Measurements from ENCODE around the gene CEMIP2. TPM values are rescaled to one million over a fixed set of nuclear protein-coding genes. Genes with fewer than 3 reads are reported as not detected.

Gene CEMIP2
- total and polyA plus RNA-seq, 10 of the 15 experiments (the other 5 are each of a cell fraction or from before 2014, with no cell fraction given), result 0.50 to 19.2 (median 1.2) TPM

- peak; percentile 40; the same call in 1 of the 2 replicates for TF ChIP-seq RELB (IDR thresholded peaks at IDR 0.05; ENCODE audit: low read depth)
- TF ChIP-seq RBBP5 (conservative IDR thresholded peaks at IDR 0.05), result no peak
- no peak for TF ChIP-seq BACH1 (IDR thresholded peaks at IDR 0.05; ENCODE audit: borderline replicate concordance)
- no peak for TF ChIP-seq LARP7 (IDR thresholded peaks at IDR 0.05)
- TF ChIP-seq NFYB (IDR thresholded peaks at IDR 0.05; ENCODE audit: insufficient read depth, low read depth, low read length), result no peak
- no peak for TF ChIP-seq CREB1 (IDR thresholded peaks at IDR 0.05; ENCODE audit: low read depth)
- no peak for TF ChIP-seq ZNF622 (IDR thresholded peaks at IDR 0.05)
- no peak for TF ChIP-seq RAD51 (IDR thresholded peaks at IDR 0.05)
- TF ChIP-seq ZNF217 (IDR thresholded peaks at IDR 0.05), result 0 out of 2 replicates have a peak, but pooled peaks have one; percentile 58
- TF ChIP-seq MEF2A (IDR thresholded peaks at IDR 0.05; ENCODE audit: insufficient read depth, low read depth, low read length), result peak; percentile 70
- TF ChIP-seq, protein P1, sequence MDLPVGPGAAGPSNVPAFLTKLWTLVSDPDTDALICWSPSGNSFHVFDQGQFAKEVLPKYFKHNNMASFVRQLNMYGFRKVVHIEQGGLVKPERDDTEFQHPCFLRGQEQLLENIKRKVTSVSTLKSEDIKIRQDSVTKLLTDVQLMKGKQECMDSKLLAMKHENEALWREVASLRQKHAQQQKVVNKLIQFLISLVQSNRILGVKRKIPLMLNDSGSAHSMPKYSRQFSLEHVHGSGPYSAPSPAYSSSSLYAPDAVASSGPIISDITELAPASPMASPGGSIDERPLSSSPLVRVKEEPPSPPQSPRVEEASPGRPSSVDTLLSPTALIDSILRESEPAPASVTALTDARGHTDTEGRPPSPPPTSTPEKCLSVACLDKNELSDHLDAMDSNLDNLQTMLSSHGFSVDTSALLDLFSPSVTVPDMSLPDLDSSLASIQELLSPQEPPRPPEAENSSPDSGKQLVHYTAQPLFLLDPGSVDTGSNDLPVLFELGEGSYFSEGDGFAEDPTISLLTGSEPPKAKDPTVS (IDR thresholded peaks at IDR 0.05; ENCODE audit: low read depth, low read length), result no peak
- TF ChIP-seq RB1 (IDR thresholded peaks at IDR 0.05; ENCODE audit: borderline replicate concordance), result no peak
- no peak for TF ChIP-seq CBX3 (IDR thresholded peaks at IDR 0.05; ENCODE audit: borderline replicate concordance, low read depth)
- TF ChIP-seq, protein P2, sequence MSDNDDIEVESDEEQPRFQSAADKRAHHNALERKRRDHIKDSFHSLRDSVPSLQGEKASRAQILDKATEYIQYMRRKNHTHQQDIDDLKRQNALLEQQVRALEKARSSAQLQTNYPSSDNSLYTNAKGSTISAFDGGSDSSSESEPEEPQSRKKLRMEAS (IDR thresholded peaks at IDR 0.05; ENCODE audit: low read depth, low read length), result no peak
- TF ChIP-seq IRF3 (IDR thresholded peaks at IDR 0.05), result no peak
- no peak for TF ChIP-seq RCOR1 (conservative IDR thresholded peaks at IDR 0.05; ENCODE audit: low read depth, low read length)
- TF ChIP-seq MYC (IDR thresholded peaks at IDR 0.05; ENCODE audit: insufficient read depth, insufficient read length, insufficient replicate concordance, low read length, severe bottlenecking), result no peak
- no peak for TF ChIP-seq E2F4 (IDR thresholded peaks at IDR 0.05; ENCODE audit: low read depth, low read length)
- no peak for TF ChIP-seq CEBPZ (IDR thresholded peaks at IDR 0.05; ENCODE audit: low read depth, low read length)
- peak in 1 of 2 experiments; percentile 31; a peak in 1 of 4 replicates for TF ChIP-seq EP300 (IDR thresholded peaks at IDR 0.05; ENCODE audit: borderline replicate concordance in 1 of 2, control insufficient read depth in 1 of 2, low read depth in 2 of 2, low read length in 2 of 2)
- no peak for TF ChIP-seq TARDBP (IDR thresholded peaks at IDR 0.05; ENCODE audit: borderline replicate concordance)
- TF ChIP-seq POLR2A (IDR thresholded peaks at IDR 0.05; ENCODE audit: low read depth, low read length), result no peak
These were observed 26.9 kb upstream of the CEMIP2 start (continued) for GRCh38 chr9:71795097-71795813.

Measured in GM12878 (cell line).